OCI-LY7 (cell line): ENCODE results near the gene TMEM139.

ENCODE experiments used
- EZH2phosphoT487 ChIP-seq: fragments of 200-600 bp; sonication (generic); IDR thresholded peaks from 2 replicates; pipeline ENCODE4 v1.6.1; 2018; ENCODE audit warnings: low read depth, borderline replicate concordance, mild to moderate bottlenecking, mixed run types, antibody characterized with exemption, low read length, moderate library complexity, mixed read lengths
- TF ChIP-seq, protein P1 (sequence below): fragments of 200-600 bp; sonication (generic); conservative IDR thresholded peaks from 2 replicates; pipeline ENCODE4 v1.5.1; 2014; ENCODE audit warnings: mild to moderate bottlenecking, antibody characterized with exemption, low read length, moderate library complexity, mixed read lengths

DNA sequence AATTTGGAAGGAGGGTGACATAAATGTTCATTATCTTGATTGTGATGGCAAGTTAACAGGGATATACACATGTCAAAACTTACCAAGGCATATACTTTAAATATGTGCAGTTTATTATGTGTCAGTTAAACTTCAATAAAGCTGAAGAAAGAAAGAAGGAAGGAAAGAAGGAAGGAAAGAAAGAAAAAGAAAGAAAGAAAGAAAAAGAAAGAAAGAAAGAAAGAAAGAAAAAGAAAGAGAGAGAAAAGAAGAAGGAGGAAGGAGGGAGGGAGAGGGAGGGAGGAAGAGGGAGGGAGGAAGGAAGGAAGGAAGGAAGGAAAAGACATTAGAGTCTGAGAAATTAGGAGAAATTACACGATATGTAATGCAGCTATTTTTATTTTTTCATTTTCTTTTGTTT lies 37.4 kb upstream of the TMEM139 start:
- TF ChIP-seq, protein P1, sequence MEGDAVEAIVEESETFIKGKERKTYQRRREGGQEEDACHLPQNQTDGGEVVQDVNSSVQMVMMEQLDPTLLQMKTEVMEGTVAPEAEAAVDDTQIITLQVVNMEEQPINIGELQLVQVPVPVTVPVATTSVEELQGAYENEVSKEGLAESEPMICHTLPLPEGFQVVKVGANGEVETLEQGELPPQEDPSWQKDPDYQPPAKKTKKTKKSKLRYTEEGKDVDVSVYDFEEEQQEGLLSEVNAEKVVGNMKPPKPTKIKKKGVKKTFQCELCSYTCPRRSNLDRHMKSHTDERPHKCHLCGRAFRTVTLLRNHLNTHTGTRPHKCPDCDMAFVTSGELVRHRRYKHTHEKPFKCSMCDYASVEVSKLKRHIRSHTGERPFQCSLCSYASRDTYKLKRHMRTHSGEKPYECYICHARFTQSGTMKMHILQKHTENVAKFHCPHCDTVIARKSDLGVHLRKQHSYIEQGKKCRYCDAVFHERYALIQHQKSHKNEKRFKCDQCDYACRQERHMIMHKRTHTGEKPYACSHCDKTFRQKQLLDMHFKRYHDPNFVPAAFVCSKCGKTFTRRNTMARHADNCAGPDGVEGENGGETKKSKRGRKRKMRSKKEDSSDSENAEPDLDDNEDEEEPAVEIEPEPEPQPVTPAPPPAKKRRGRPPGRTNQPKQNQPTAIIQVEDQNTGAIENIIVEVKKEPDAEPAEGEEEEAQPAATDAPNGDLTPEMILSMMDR: no peak
- no peak for TF ChIP-seq EZH2phosphoT487
